Activated CD4-positive, alpha-beta T cell treated with anti-CD3 and anti-CD28 coated beads for 36 hours (primary cell): ENCODE data around the gene SEC62. TPM values are rescaled to one million over a fixed set of nuclear protein-coding genes. Genes with fewer than 3 reads are reported as not detected.

ENCODE experiments used
- ATAC-seq: fragments of 200-7000 bp; cut with Tn5 transposase; one replicate; pipeline ENCODE4 v1.10.0; 2021; ENCODE audit warnings: mild to moderate bottlenecking, moderate library complexity
- CTCF ChIA-PET: fragments of 350-600 bp; sonication (Branson Sonifier 250); formaldehyde crosslinking; loops from one replicate; lab custom pipeline; 2021; ENCODE audit warnings: antibody characterized with exemption; lab: Charles Lee
- POLR2A ChIA-PET: fragments of 350-600 bp; sonication (Branson Sonifier 250); formaldehyde crosslinking; loops from one replicate; lab custom pipeline; 2021; ENCODE audit warnings: antibody characterized with exemption, inconsistent platforms; lab: Charles Lee
- DNase-seq: peaks from one replicate; pipeline ENCODE4 v3.0.0-alpha.2; 2020
- H3K27ac Mint-ChIP-seq: one replicate; pipeline ENCODE4 v1.8.0; 2021; ENCODE audit warnings: mixed read lengths
- H3K27me3 Mint-ChIP-seq: one replicate; pipeline ENCODE4 v1.8.0; 2021; ENCODE audit warnings: mixed read lengths
- H3K36me3 Mint-ChIP-seq: one replicate; pipeline ENCODE4 v1.8.0; 2021; ENCODE audit warnings: low read depth, mixed read lengths
- H3K4me1 Mint-ChIP-seq: one replicate; pipeline ENCODE4 v1.8.0; 2021; ENCODE audit warnings: mixed read lengths
- H3K4me3 Mint-ChIP-seq: one replicate; pipeline ENCODE4 v1.8.0; 2021; ENCODE audit warnings: mild to moderate bottlenecking, moderate library complexity, mixed read lengths
- H3K9me3 Mint-ChIP-seq: one replicate; pipeline ENCODE4 v1.8.0; 2021; ENCODE audit warnings: low read depth, mixed read lengths
- intact Hi-C, 2 experiments: fragments of 100-400 bp; cut with DNase I in 1 of 2; cut with micrococcal nuclease in 1 of 2; formaldehyde crosslinking; loops; one replicate each; pipeline versions ENCODE4 v1.14.2 to v1.15.1; 2022 to 2024; cut with DNase I, micrococcal nuclease
- total RNA-seq, 2 experiments: library from RNA; stranded (reverse); gene quantifications; one replicate each; pipeline ENCODE4 v1.2.3, GENCODE V29; 2021

The SEC62 gene
- total RNA-seq, 2 experiments from 2014 or later, result 62.8 to 74.7 TPM

- ChIA-PET POLR2A (no interaction called here), CTCF (no interaction called here)
- intact Hi-C loops, result no loop called here
- H3K4me1 Mint-ChIP-seq, result peaks cover 29% of the 10 kb centered on the region
- H3K36me3 Mint-ChIP-seq, result no peaks in the 10 kb centered on the region
- DNase-seq, result no peak
- no peaks in the 10 kb centered on the region for H3K27me3 Mint-ChIP-seq
- ATAC-seq, result no peak
- H3K4me3 Mint-ChIP-seq, result no peak overlapping the region
- no peak overlapping the region for H3K27ac Mint-ChIP-seq
- no peaks in the 10 kb centered on the region for H3K9me3 Mint-ChIP-seq
These were observed 20.3 kb upstream of the SEC62 start for GRCh38 chr3:169946336-169946735.

GRCh38 chr3:169948559-169949448, 17.8 kb upstream of the SEC62 start:
- ChIA-PET CTCF (interaction anchor here (0.7 to 1.9 kb wide), 3 partner anchors 10 to 18 kb away, joined by 3 to 5 read pairs (median 4); partner anchors contain the start of gene SEC62), POLR2A (interaction anchor here (0.9 kb wide), 1 partner anchor 58 kb away, joined by 4 read pairs; no protein-coding TSS in a partner anchor)
- no peaks in the 10 kb centered on the region for H3K9me3 Mint-ChIP-seq
- peaks cover 1% of the 10 kb centered on the region for H3K36me3 Mint-ChIP-seq
- intact Hi-C loops, result no loop called here
- ATAC-seq, result peak; percentile 37
- peaks cover 33% of the 10 kb centered on the region for H3K4me1 Mint-ChIP-seq
- peak overlapping the region; percentile 17 for H3K27ac Mint-ChIP-seq
- no peak for DNase-seq
- peaks cover 2% of the 10 kb centered on the region for H3K27me3 Mint-ChIP-seq
- no peak overlapping the region for H3K4me3 Mint-ChIP-seq

- ChIA-PET POLR2A (no interaction called here), CTCF (no interaction called here)
- Mint-ChIP-seq H3K4me1 (peaks cover 24% of the 10 kb centered on the region), H3K27ac (no peak overlapping the region), H3K36me3 (peaks cover 1% of the 10 kb centered on the region), H3K27me3 (peaks cover 5% of the 10 kb centered on the region), H3K4me3 (no peak overlapping the region), H3K9me3 (no peaks in the 10 kb centered on the region)
- intact Hi-C loops, result loop anchor here in 1 of 2 experiments (1.0 kb wide), 1 partner anchor 8 kb away; no protein-coding TSS in a partner anchor
- DNase-seq (no peak), ATAC-seq (no peak)
These were observed 14.6 kb upstream of the SEC62 start for GRCh38 chr3:169952045-169952444.

GRCh38 chr3:169953462-169954141, 13.0 kb upstream of the SEC62 start:
- H3K4me1 Mint-ChIP-seq, result peaks cover 18% of the 10 kb centered on the region
- ChIA-PET CTCF (no interaction called here), POLR2A (interaction anchor here (0.5 to 1.5 kb wide), 2 partner anchors 13 to 324 kb away, joined by 4 read pairs; partner anchors contain the start of gene SEC62)
- DNase-seq (no peak), ATAC-seq (peak; percentile 40)
- intact Hi-C loops, result no loop called here
- peaks cover 5% of the 10 kb centered on the region for H3K27me3 Mint-ChIP-seq
- no peak overlapping the region for H3K27ac Mint-ChIP-seq
- no peaks in the 10 kb centered on the region for H3K9me3 Mint-ChIP-seq
- H3K36me3 Mint-ChIP-seq, result peaks cover 1% of the 10 kb centered on the region
- H3K4me3 Mint-ChIP-seq, result no peak overlapping the region

GRCh38 chr3:169954142-169954756, 12.4 kb upstream of the SEC62 start:
- H3K4me3 Mint-ChIP-seq, result no peak overlapping the region
- H3K27me3 Mint-ChIP-seq, result peaks cover 5% of the 10 kb centered on the region
- DNase-seq (no peak), ATAC-seq (peak; percentile 66)
- intact Hi-C loops, result no loop called here
- H3K27ac Mint-ChIP-seq, result peak overlapping the region; percentile 34
- peaks cover 1% of the 10 kb centered on the region for H3K36me3 Mint-ChIP-seq
- ChIA-PET CTCF (interaction anchor here (0.8 kb wide), 1 partner anchor 857 kb away, joined by 3 read pairs; no protein-coding TSS in a partner anchor), POLR2A (interaction anchor here (0.5 to 1.5 kb wide), 2 partner anchors 12 to 324 kb away, joined by 4 read pairs; partner anchors contain the start of gene SEC62)
- peaks cover 13% of the 10 kb centered on the region for H3K4me1 Mint-ChIP-seq
- H3K9me3 Mint-ChIP-seq, result no peaks in the 10 kb centered on the region

- DNase-seq, result no peak
- H3K4me1 Mint-ChIP-seq, result peaks cover 12% of the 10 kb centered on the region
- no peak for ATAC-seq
- CTCF ChIA-PET, result no interaction called here
- H3K27ac Mint-ChIP-seq, result no peak overlapping the region
- H3K27me3 Mint-ChIP-seq, result peaks cover 7% of the 10 kb centered on the region
- peaks cover 1% of the 10 kb centered on the region for H3K36me3 Mint-ChIP-seq
- intact Hi-C loops, result no loop called here
- H3K9me3 Mint-ChIP-seq, result no peaks in the 10 kb centered on the region
- no peak overlapping the region for H3K4me3 Mint-ChIP-seq
- POLR2A ChIA-PET, result no interaction called here
These were observed 11.2 kb upstream of the SEC62 start for GRCh38 chr3:169955406-169955805.

GRCh38 chr3:169964176-169964575, 2.4 kb upstream of the SEC62 start:
- H3K27me3 Mint-ChIP-seq, result peaks cover 2% of the 10 kb centered on the region
- no peak overlapping the region for H3K4me3 Mint-ChIP-seq
- H3K4me1 Mint-ChIP-seq, result peaks cover 42% of the 10 kb centered on the region
- DNase-seq, result no peak
- intact Hi-C loops, result loop anchor here in 1 of 2 experiments (10.0 kb wide), 1 partner anchor 911 kb away; the partner anchor contains the start of gene RPL22L1
- peaks cover 4% of the 10 kb centered on the region for H3K9me3 Mint-ChIP-seq
- CTCF ChIA-PET, result no interaction called here
- H3K27ac Mint-ChIP-seq, result no peak overlapping the region
- POLR2A ChIA-PET, result no interaction called here
- no peak for ATAC-seq
- H3K36me3 Mint-ChIP-seq, result peaks cover 5% of the 10 kb centered on the region

GRCh38 chr3:169965562-169966427, 812 bp upstream of the SEC62 start:
- POLR2A ChIA-PET, result interaction anchor here (0.6 to 1.4 kb wide), 4 partner anchors 12 to 392 kb away, joined by 4 to 10 read pairs (median 7); partner anchors contain the start of gene SKIL
- peak overlapping the region; percentile 83 for H3K4me3 Mint-ChIP-seq

GRCh38 chr3:169966951-169967915, 626 bp downstream of the SEC62 start:
- ChIA-PET CTCF (interaction anchor here (0.6 to 1.8 kb wide), 16 partner anchors 9 to 844 kb away, joined by 3 to 5 read pairs (median 3); partner anchors contain the start of genes LRRC34, LRRIQ4 and TERC), POLR2A (interaction anchor here (0.5 to 1.4 kb wide), 6 partner anchors 10 to 199 kb away, joined by 3 to 4 read pairs (median 3); partner anchors contain the start of genes LRRC34, LRRIQ4 and MYNN)
- Mint-ChIP-seq H3K36me3 (peaks cover 5% of the 10 kb centered on the region), H3K4me1 (peaks cover 67% of the 10 kb centered on the region), H3K9me3 (peaks cover 4% of the 10 kb centered on the region), H3K27me3 (no peaks in the 10 kb centered on the region), H3K4me3 (peak overlapping the region; percentile 83), H3K27ac (peak overlapping the region; percentile 95)
- ATAC-seq, result peak; percentile 55
- intact Hi-C loops, result loop anchor here (1.0 to 10.0 kb wide), 15 partner anchors 32 to 942 kb away; partner anchors contain the start of genes LRRC34 (in 2 of the 2), LRRIQ4 (in 2 of the 2), MYNN (in 2 of the 2) and TERC (in 2 of the 2)
- peak; percentile 67 for DNase-seq

More at GRCh38 chr3:169965562-169966427, 812 bp upstream of the SEC62 start:
- DNase-seq (peak; percentile 8), ATAC-seq (peak; percentile 46)
- intact Hi-C loops, result loop anchor here (1.0 to 10.0 kb wide), 13 partner anchors 33 to 943 kb away; partner anchors contain the start of genes LRRC34 (in 2 of the 2), LRRIQ4 (in 2 of the 2), MYNN (in 2 of the 2) and TERC (in 2 of the 2)
- Mint-ChIP-seq H3K27me3 (no peaks in the 10 kb centered on the region), H3K9me3 (peaks cover 4% of the 10 kb centered on the region), H3K36me3 (peaks cover 5% of the 10 kb centered on the region), H3K4me1 (peaks cover 55% of the 10 kb centered on the region), H3K27ac (peak overlapping the region; percentile 95)
- CTCF ChIA-PET, result interaction anchor here (0.7 to 0.9 kb wide), 5 partner anchors 8 to 107 kb away, joined by 3 read pairs; no protein-coding TSS in a partner anchor
